T-helper 17 cell (primary cell): ENCODE results near the gene METTL18. TPM values are rescaled to one million over a fixed set of nuclear protein-coding genes. Genes with fewer than 3 reads are reported as not detected.

Source experiments
- ATAC-seq: fragments of 150-1000 bp; cut with Tn5 transposase; 2 replicates; pipeline ENCODE4 v1.10.0; 2021; ENCODE audit warnings: mild to moderate bottlenecking, moderate library complexity
- DNase-seq, 3 donors: peaks; one replicate each; pipeline versions ENCODE4 v3.0.0 to v3.0.0-alpha.2; 2020 to 2021
- H3K9me3 ChIP-seq: one replicate; pipeline ENCODE4 v1.7.0; 2013; ENCODE audit warnings: low read length, mild to moderate bottlenecking; ENCODE audit not compliant: control insufficient read depth, poor library complexity, severe bottlenecking
- H3K27ac Mint-ChIP-seq: one replicate; pipeline ENCODE4 v1.8.0; 2022; ENCODE audit warnings: mild to moderate bottlenecking, moderate library complexity, mixed read lengths
- H3K27me3 Mint-ChIP-seq: one replicate; pipeline ENCODE4 v1.8.0; 2022; ENCODE audit warnings: mixed read lengths
- H3K36me3 Mint-ChIP-seq: one replicate; pipeline ENCODE4 v1.8.0; 2022; ENCODE audit warnings: low read depth, mixed read lengths
- H3K4me1 Mint-ChIP-seq: one replicate; pipeline ENCODE4 v1.8.0; 2022; ENCODE audit warnings: mild to moderate bottlenecking, mixed read lengths
- H3K4me3 Mint-ChIP-seq: one replicate; pipeline ENCODE4 v1.8.0; 2022; ENCODE audit warnings: mild to moderate bottlenecking, moderate library complexity, mixed read lengths
- total RNA-seq, 4 donors: library from RNA in 2 of 4; stranded (reverse) in 2 of 4; gene quantifications; one replicate each; pipeline ENCODE4 v1.2.3 and lab custom pipeline; 2022 to 2026

The METTL18 gene
- total RNA-seq, 2 donors from 2014 or later, result 4.4 to 4.6 TPM

- no peaks in the 10 kb centered on the region for H3K9me3 ChIP-seq
- H3K4me3 Mint-ChIP-seq, result no peak overlapping the region
- H3K27ac Mint-ChIP-seq, result no peak overlapping the region
- ATAC-seq (no peak), DNase-seq (no peak)
- peaks cover 3% of the 10 kb centered on the region for H3K4me1 Mint-ChIP-seq
- H3K27me3 Mint-ChIP-seq, result no peaks in the 10 kb centered on the region
- H3K36me3 Mint-ChIP-seq, result no peaks in the 10 kb centered on the region
Measured at GRCh38 chr1:169776440-169776839, 18.3 kb downstream of the METTL18 start.

- H3K9me3 ChIP-seq, result no peaks in the 10 kb centered on the region
- ATAC-seq, result no peak
- peaks cover 2% of the 10 kb centered on the region for H3K36me3 Mint-ChIP-seq
Measured at GRCh38 chr1:169768161-169768560, 26.5 kb downstream of the METTL18 start.

DNA sequence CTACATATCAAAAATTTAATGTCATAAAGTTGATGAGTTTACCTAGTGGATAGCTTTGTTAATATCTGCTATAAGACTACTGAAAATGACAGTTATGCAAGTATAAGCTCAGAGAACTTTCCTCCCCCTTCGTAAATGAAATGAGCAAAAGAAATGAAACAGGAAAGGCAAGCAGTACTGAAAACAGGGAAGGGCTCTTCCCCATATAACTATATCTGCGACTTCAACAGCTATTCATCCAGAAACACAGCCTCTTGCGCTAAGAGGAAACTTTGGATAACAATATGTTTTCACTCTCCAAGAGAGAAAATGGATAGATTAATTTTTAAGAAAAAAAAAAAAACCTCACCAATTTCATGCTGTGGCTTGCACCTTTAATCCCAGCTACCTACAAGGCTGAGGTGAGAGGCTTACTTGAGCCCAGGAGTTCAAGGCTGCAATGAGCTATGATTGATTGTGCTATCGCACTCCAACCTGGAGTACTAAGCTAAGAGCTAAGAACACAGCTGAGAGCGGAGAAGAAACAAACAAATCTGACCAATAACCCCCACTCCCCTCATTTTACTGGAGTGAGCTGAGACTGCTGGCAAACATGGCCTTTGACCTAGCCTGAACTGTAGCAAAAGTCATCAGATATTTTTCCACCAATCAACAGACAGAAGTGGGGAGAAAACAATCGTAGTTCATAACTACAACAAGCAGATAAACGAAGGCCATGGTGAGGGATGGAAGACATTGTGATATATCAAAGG, 29.0 kb downstream of the METTL18 start:
- H3K4me1 Mint-ChIP-seq, result no peaks in the 10 kb centered on the region
- no peak overlapping the region for H3K27ac Mint-ChIP-seq
- no peak for DNase-seq
- no peak overlapping the region for H3K4me3 Mint-ChIP-seq
- ATAC-seq, result no peak
- H3K9me3 ChIP-seq, result no peaks in the 10 kb centered on the region
- peaks cover 2% of the 10 kb centered on the region for H3K36me3 Mint-ChIP-seq
- H3K27me3 Mint-ChIP-seq, result peaks cover 27% of the 10 kb centered on the region

More at GRCh38 chr1:169768161-169768560, 26.5 kb downstream of the METTL18 start:
- DNase-seq, result no peak
- no peak overlapping the region for H3K4me3 Mint-ChIP-seq
- H3K27me3 Mint-ChIP-seq, result peaks cover 22% of the 10 kb centered on the region
- no peak overlapping the region for H3K27ac Mint-ChIP-seq
- H3K4me1 Mint-ChIP-seq, result no peaks in the 10 kb centered on the region

GRCh38 chr1:169764919-169765318, 29.8 kb downstream of the METTL18 start:
- Mint-ChIP-seq H3K27ac (no peak overlapping the region), H3K4me1 (no peaks in the 10 kb centered on the region), H3K27me3 (peaks cover 27% of the 10 kb centered on the region), H3K36me3 (peaks cover 2% of the 10 kb centered on the region), H3K4me3 (no peak overlapping the region)
- DNase-seq (no peak), ATAC-seq (no peak)
- H3K9me3 ChIP-seq, result no peaks in the 10 kb centered on the region

DNA sequence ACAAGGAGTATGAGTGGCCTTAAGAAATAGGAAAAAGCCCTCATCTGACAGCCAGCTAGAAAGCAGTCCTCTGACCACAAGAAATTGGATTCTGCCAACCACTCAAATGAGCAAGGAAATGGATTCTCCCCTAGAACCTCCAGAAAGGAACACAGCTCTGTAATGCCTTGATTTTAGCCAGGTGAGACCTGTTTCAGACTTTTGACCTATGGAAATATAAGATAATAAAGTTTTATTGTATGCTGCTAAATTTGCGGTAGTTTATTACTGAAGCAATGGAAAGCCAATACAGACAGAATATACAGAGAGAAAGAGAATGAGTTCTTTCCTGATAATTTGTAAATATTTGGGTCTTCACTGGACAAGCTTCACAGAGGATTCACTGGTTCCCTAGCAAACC, 32.0 kb downstream of the METTL18 start:
- Mint-ChIP-seq H3K27me3 (peaks cover 28% of the 10 kb centered on the region), H3K27ac (no peak overlapping the region), H3K4me3 (no peak overlapping the region), H3K36me3 (peaks cover 2% of the 10 kb centered on the region), H3K4me1 (no peaks in the 10 kb centered on the region)
- ATAC-seq (no peak), DNase-seq (no peak)
- H3K9me3 ChIP-seq, result no peaks in the 10 kb centered on the region

DNA sequence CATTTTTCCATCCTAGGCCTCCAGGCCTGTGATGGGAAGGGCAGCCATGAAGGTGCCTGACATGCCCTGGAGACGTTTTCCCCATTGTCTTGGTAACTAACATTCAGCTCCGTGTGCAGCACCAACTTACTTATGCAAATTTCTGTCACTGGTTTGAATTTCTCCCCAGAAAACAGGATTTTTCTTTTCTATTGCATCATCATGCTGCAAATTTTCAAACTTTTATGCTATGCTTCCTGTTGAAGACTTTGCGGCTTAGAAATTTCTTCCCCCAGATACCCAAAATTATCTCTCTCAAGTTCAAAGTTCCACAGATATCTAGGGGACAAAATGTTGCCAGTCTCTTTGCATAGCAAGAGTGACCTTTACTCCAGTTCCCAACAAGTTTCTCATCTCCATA, 35.7 kb downstream of the METTL18 start:
- H3K4me1 Mint-ChIP-seq, result no peaks in the 10 kb centered on the region
- H3K27me3 Mint-ChIP-seq, result peaks cover 32% of the 10 kb centered on the region
- DNase-seq (no peak), ATAC-seq (no peak)
- H3K9me3 ChIP-seq, result no peaks in the 10 kb centered on the region
- H3K4me3 Mint-ChIP-seq, result no peak overlapping the region
- no peak overlapping the region for H3K27ac Mint-ChIP-seq
- H3K36me3 Mint-ChIP-seq, result no peaks in the 10 kb centered on the region

- DNase-seq, result no peak
- ATAC-seq, result no peak
- no peaks in the 10 kb centered on the region for H3K4me1 Mint-ChIP-seq
- H3K9me3 ChIP-seq, result no peaks in the 10 kb centered on the region
- H3K4me3 Mint-ChIP-seq, result no peak overlapping the region
- no peak overlapping the region for H3K27ac Mint-ChIP-seq
- no peaks in the 10 kb centered on the region for H3K36me3 Mint-ChIP-seq
- H3K27me3 Mint-ChIP-seq, result peaks cover 29% of the 10 kb centered on the region
Measured at GRCh38 chr1:169753549-169753948, 41.2 kb downstream of the METTL18 start.

- ATAC-seq (no peak), DNase-seq (no peak)
- H3K27ac Mint-ChIP-seq, result no peak overlapping the region
- H3K36me3 Mint-ChIP-seq, result no peaks in the 10 kb centered on the region
- H3K4me3 Mint-ChIP-seq, result no peak overlapping the region
- no peaks in the 10 kb centered on the region for H3K9me3 ChIP-seq
- peaks cover 27% of the 10 kb centered on the region for H3K27me3 Mint-ChIP-seq
- no peaks in the 10 kb centered on the region for H3K4me1 Mint-ChIP-seq
Measured at GRCh38 chr1:169750041-169750440, 44.7 kb downstream of the METTL18 start.

GRCh38 chr1:169746550-169746949, 48.2 kb downstream of the METTL18 start:
- Mint-ChIP-seq H3K4me3 (no peak overlapping the region), H3K36me3 (no peaks in the 10 kb centered on the region), H3K4me1 (no peaks in the 10 kb centered on the region), H3K27ac (no peak overlapping the region), H3K27me3 (peaks cover 28% of the 10 kb centered on the region)
- ATAC-seq, result no peak
- no peak for DNase-seq
- no peaks in the 10 kb centered on the region for H3K9me3 ChIP-seq

- no peak for ATAC-seq
- Mint-ChIP-seq H3K27me3 (peaks cover 36% of the 10 kb centered on the region), H3K36me3 (no peaks in the 10 kb centered on the region), H3K27ac (no peak overlapping the region), H3K4me1 (no peaks in the 10 kb centered on the region), H3K4me3 (no peak overlapping the region)
- no peak for DNase-seq
- H3K9me3 ChIP-seq, result no peaks in the 10 kb centered on the region
Measured at GRCh38 chr1:169745015-169745861, 49.5 kb downstream of the METTL18 start.

Other genes with a start within 250 kb of the METTL18 start
- 10 to 100 TPM; 24.3 to 33.0 TPM for gene F5, start 208.4 kb downstream of the METTL18 start, total RNA-seq
- 10 to 100 TPM in 1 of 2 donors, 1 to 10 TPM in 1; 2.3 to 35.4 TPM for gene SELP, start 164.8 kb downstream of the METTL18 start, total RNA-seq
- gene SELL, start 83.3 kb downstream of the METTL18 start, total RNA-seq, result 100 to 1,000 TPM; 205 to 276 TPM
- not detected for gene SELE, start 60.8 kb downstream of the METTL18 start, total RNA-seq
- 10 to 100 TPM in 1 of 2 donors, 1 to 10 TPM in 1; 7.4 to 11.2 TPM for gene SCYL3, start 99.0 kb upstream of the METTL18 start, total RNA-seq